Activated naive CD4-positive, alpha-beta T cell treated with anti-CD3 and anti-CD28 coated beads, Interleukin-2, amount 50 U/mL, for 24 hours (primary cell): ENCODE data around the gene AGPAT4.
"Not testable (repeated sequence)": the region's sequence is repeated elsewhere in the genome, so short reads cannot be mapped to it uniquely, and the experiment has no call there.

ENCODE experiments used
- H3K27ac Mint-ChIP-seq: one replicate; pipeline ENCODE4 v1.8.0; 2021; ENCODE audit warnings: mild to moderate bottlenecking, mixed read lengths
- H3K27me3 Mint-ChIP-seq: one replicate; pipeline ENCODE4 v1.8.0; 2021; ENCODE audit warnings: mixed read lengths
- H3K36me3 Mint-ChIP-seq: one replicate; pipeline ENCODE4 v1.8.0; 2021; ENCODE audit warnings: mixed read lengths
- H3K4me1 Mint-ChIP-seq: one replicate; pipeline ENCODE4 v1.8.0; 2021; ENCODE audit warnings: mixed read lengths
- H3K4me3 Mint-ChIP-seq: one replicate; pipeline ENCODE4 v1.8.0; 2021; ENCODE audit warnings: mild to moderate bottlenecking, mixed read lengths
- H3K9me3 Mint-ChIP-seq: one replicate; pipeline ENCODE4 v1.8.0; 2021; ENCODE audit warnings: mixed read lengths

AGPAT4 gene, protein sequence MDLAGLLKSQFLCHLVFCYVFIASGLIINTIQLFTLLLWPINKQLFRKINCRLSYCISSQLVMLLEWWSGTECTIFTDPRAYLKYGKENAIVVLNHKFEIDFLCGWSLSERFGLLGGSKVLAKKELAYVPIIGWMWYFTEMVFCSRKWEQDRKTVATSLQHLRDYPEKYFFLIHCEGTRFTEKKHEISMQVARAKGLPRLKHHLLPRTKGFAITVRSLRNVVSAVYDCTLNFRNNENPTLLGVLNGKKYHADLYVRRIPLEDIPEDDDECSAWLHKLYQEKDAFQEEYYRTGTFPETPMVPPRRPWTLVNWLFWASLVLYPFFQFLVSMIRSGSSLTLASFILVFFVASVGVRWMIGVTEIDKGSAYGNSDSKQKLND

DNA sequence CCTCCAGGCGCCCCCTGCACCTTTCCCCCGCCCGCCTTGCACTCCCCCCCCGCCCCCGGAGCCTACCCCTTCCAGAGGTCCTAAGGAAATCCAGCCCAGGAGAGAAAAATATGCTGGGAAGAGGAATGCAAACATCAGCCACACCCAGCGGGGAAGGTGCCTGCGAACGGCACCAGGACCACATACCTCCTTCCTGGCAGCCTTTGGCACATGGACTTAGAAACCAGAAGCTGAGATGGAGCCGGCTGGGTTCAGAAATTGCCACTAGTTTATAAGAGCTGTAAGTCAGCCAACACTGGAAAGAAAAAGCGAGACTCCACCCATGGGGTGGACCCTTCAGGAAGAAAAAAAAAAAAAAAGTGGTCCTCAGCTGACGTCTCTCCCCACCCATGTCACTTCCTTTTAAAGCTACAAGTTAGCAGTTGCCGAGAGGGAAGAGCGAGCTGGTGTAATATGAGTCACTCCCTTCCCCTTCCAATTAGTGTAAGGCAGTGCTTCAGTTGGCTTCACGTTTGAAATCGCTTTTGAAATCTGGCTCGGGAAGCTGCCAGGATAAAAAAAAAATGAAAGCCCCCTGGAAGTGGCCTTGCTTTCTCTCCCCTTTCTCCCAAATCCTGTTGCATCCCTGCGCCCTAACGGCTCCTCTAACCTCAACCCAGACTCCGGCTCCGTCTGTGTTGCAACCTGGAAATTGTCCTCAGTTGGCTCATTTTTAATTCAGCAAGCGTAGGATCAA lies at the start of gene AGPAT4:
Gene AGPAT4 (minus strand): TSS at position 310 of the 736 bp plus-strand sequence. CDS start 41,848 bp downstream, outside the sequence.
- Mint-ChIP-seq H3K27me3 (peaks cover 2% of the 10 kb centered on the region), H3K9me3 (no peaks in the 10 kb centered on the region), H3K36me3 (no peaks in the 10 kb centered on the region), H3K4me3 (peak within 1 kb of the TSS; percentile 89), H3K4me1 (peaks cover 19% of the 10 kb centered on the region), H3K27ac (peak within 1 kb of the TSS; percentile 85)

DNA sequence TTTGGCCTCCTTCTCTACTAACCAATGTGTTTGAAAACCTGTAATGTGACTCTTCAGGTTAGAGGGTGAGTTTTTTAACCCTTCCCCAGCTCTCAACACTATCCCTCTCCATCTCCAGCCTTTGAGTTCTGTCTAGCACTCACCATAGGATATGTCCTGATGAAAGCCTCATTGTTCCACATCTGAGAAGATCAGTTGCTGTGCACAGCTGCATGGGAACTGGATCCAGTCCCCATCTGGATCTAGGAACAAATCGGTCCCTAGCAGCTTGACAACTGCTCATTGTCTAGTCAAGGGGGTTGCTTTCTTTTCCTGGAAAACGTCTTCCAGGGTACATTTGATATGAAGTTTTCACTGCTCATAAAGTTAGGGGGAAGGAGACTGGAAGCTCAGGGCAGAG lies 45.4 kb upstream of the AGPAT4 start:
- Mint-ChIP-seq H3K27me3 (peaks cover 5% of the 10 kb centered on the region), H3K36me3 (peaks cover 3% of the 10 kb centered on the region), H3K27ac (no peak overlapping the region), H3K9me3 (peaks cover 10% of the 10 kb centered on the region), H3K4me3 (no peak overlapping the region), H3K4me1 (no peaks in the 10 kb centered on the region)

DNA sequence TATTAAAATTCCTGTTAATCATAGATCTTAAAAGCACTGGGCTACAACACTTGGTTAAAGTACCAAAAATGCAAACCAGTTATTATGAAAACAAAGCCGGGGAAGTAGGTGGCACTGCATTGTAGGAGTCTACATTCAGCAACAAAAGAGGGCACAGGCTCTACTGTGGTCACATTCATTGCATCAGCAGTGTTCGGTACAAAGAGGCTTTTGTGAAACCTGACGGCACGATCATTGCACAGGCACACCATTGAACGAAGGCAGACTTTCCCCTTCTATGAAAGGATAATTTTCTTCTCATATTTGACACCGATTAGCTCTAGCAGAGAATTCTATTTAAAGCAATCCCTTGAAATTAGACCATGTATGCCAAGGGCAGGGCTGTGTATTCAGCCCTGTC lies 44.6 kb upstream of the AGPAT4 start:
- Mint-ChIP-seq H3K9me3 (peaks cover 10% of the 10 kb centered on the region), H3K36me3 (peaks cover 3% of the 10 kb centered on the region), H3K4me1 (no peaks in the 10 kb centered on the region), H3K27ac (no peak overlapping the region), H3K27me3 (peaks cover 5% of the 10 kb centered on the region), H3K4me3 (no peak overlapping the region)

DNA sequence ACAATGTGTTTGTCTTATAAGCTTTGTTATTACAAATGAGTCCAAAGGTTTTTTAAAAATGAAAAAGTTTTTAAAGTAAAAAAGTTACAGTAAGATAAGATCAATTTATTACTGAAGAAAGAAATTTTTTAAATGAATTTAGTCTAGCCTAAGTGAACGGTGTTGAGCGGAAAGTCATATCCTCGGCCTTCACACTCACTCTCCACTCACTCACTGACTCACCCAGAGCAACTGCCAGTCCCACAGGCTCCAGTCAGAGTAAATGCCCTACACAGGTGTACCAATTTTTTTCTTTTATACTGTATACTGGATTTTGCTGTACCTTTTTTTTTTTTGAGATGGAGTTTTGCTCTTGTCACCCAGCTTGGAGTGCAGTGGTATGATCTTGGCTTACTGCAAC lies 42.7 kb upstream of the AGPAT4 start:
- no peaks in the 10 kb centered on the region for H3K27me3 Mint-ChIP-seq
- H3K27ac Mint-ChIP-seq = no peak overlapping the region
- no peaks in the 10 kb centered on the region for H3K36me3 Mint-ChIP-seq
- no peak overlapping the region for H3K4me3 Mint-ChIP-seq
- no peaks in the 10 kb centered on the region for H3K4me1 Mint-ChIP-seq
- peaks cover 5% of the 10 kb centered on the region for H3K9me3 Mint-ChIP-seq

DNA sequence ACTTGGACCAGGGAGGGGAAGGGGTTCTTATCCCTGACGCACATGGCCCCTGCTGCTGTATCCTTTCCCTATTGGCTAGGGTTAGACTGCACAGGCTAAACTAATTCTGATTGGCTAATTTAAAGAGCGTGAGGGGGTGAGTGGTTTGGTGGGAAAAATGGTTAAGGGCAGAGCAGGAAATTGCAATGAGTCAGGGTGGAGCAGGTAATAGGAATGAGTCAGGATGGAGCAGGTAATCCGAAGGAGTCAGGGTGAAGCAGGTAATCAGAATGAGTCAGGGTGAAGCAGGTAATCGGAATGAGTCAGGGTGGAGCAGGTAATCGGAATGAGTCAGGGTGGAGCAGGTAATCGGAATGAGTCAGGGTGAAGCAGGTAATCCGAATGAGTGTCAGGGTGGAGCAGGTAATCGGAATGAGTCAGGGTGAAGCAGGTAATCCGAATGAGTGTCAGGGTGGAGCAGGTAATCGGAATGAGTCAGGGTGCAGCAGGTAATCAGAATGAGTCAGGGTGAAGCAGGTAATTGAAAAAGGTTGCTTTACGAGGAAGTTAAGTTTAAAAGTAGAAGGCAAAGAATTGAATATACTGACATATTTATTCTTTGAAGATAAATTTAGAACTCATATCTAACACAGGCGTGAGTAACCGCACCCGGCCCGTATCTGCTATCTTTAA lies 41.5 kb upstream of the AGPAT4 start:
- H3K27ac Mint-ChIP-seq = not testable (repeated sequence)

DNA sequence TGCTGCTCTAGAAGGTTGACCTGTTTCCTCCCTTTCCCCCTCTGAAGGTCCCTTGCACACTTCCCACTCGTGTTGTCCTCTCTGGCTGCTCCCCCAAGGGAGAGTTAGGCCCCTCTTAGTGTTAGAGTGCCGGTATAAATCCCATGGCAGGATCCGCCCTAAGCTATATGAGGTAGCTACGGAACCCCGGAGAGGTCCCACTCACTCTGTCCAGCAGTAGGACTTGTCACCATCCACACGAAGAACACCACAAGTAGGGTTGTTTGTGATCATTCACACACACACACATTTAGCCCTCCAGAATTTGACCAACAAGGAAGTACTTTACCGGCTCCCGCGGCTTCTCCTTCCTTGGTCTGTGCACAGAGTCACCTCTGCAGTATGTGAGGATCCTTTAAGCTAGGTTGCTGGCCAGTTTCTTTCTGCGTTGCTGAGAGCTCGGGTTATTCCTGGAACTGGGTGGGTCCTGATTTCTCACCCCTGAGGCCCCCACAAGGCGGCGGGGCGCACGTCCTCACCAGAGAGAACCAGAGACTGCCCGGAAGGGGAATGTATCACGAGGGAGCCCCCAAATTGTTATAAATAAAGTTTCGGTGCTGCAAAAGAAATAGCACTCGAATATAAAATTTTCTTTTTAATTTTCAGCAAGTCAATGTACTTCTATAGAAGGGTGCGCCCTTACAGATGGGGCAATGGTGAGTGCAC lies 40.8 kb upstream of the AGPAT4 start:
- not testable (repeated sequence) for H3K27ac Mint-ChIP-seq, H3K4me1 Mint-ChIP-seq, H3K36me3 Mint-ChIP-seq, H3K27me3 Mint-ChIP-seq, H3K4me3 Mint-ChIP-seq, H3K9me3 Mint-ChIP-seq

More for the DNA sequence above, 41.5 kb upstream of the AGPAT4 start:
- not testable (repeated sequence) for H3K36me3 Mint-ChIP-seq, H3K4me1 Mint-ChIP-seq, H3K4me3 Mint-ChIP-seq, H3K27me3 Mint-ChIP-seq, H3K9me3 Mint-ChIP-seq

DNA sequence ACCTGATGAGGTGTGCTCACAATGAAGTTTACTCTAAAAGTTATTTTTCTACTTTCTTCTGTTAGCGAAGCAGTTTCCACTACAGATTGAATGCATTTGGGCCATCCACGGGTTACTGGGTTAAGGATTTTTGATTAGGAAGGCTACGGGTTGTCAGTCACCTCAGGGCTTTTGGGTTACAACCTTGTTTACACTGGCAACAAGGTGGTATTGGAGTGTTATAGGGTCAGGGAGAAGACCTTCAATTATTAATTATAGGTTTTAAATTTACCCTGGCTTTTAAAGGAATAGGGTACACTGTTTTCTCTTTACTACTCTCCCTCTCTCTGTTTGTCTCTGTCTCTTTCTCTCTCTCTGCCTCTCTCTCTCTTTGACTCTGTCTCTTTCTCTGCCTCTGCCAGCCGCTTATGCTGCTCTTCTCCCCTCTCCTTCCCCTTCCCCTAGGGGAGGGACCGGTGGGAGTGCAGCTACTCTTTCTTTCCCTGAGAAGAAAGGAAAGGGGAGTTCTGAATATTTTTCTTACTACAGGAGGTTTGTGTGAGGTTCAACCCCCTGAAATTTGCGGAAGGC lies 40.2 kb upstream of the AGPAT4 start:
- Mint-ChIP-seq H3K4me3 (no peak overlapping the region), H3K9me3 (peaks cover 5% of the 10 kb centered on the region), H3K4me1 (no peaks in the 10 kb centered on the region), H3K27ac (no peak overlapping the region), H3K36me3 (no peaks in the 10 kb centered on the region), H3K27me3 (no peaks in the 10 kb centered on the region)

DNA sequence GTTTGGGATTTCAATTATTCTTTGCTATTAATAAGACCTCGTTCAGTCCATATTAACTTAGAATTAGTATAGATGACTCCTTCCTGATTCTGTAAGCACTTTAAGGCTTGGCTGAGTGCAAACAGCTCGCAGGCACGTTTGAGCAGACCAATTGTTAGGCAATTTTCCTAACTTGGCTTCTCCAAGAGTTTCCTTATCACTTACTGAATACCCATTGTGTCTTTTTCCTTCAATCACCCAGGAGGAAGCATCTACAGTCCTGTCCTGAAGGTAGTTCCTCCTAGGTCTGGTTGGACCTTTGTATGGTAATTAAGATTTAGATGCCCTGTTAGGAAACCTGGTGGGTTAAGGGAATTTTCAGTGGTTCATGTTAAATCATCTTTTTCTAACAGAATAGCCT lies 39.6 kb upstream of the AGPAT4 start:
- not testable (repeated sequence) for H3K4me3 Mint-ChIP-seq, H3K4me1 Mint-ChIP-seq, H3K27ac Mint-ChIP-seq, H3K9me3 Mint-ChIP-seq, H3K27me3 Mint-ChIP-seq, H3K36me3 Mint-ChIP-seq

DNA sequence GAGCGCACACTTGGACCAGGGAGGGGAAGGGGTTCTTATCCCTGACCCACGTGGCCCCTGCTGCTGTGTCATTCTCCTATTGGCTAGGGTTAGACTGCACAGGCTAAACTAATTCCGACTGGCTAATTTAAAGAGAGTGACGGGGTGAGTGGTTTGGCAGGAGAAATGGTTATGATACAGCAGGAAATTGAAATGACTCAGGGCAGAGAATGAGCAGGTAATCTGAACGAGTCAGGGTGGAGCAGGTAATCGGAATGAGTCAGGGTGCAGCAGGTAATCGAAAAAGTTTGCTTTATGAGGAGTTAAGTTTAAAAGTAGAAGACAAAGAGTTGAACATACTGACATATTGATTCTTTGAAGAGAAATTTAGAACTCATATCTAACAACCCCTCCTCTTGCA lies 35.9 kb upstream of the AGPAT4 start:
- H3K36me3 Mint-ChIP-seq, H3K4me1 Mint-ChIP-seq, H3K9me3 Mint-ChIP-seq, H3K4me3 Mint-ChIP-seq, H3K27ac Mint-ChIP-seq, H3K27me3 Mint-ChIP-seq: not testable (repeated sequence)

DNA sequence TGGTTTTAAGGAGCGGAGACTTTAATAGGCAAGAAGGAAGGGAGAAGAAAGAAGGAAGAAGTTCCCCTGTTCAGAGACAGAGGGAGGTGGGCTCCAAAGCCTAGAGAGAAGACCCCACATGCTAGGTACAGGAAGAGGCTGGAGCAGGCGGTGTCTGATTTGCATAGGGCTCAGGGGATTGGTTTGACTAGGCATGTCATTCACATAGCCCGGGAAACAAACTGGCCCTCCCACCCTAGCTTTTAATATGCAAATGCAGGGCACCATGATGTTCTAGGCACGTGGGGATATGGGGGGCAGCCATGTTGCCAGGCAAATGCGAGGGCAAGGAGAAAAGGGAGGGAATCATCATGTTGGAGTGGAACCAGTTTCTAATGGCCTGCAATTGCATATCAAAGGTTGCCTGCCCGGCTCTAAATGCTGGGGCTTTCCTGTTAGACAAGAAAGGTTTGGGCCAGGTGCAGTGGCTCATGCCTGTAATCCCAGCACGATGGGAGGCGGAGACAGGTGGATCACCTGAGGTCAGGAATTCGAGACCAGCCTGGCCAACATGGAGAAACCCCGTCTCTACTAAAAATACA lies 34.3 kb upstream of the AGPAT4 start:
- no peak overlapping the region for H3K27ac Mint-ChIP-seq

DNA sequence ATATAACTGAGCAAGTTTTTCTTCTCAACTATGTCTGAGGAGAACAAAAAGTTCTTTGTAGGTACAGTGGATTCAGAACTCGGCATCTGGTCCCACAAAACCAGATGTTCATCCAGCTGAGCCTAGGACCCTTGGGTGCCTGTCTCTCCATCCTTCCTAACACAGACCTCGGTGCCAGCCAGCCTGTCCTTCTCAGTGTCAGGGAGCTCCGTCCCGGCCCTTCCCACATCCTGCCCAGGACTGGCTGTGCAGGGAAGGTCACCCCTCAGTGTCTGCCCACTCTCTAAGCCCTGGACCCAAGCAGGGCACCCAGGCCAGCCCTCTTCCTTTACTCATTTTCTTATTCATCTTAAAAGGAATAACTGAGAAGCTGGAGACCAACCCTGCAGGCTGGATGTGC lies 32.0 kb upstream of the AGPAT4 start:
- Mint-ChIP-seq H3K36me3 (no peaks in the 10 kb centered on the region), H3K4me1 (no peaks in the 10 kb centered on the region), H3K27ac (no peak overlapping the region), H3K27me3 (no peaks in the 10 kb centered on the region), H3K9me3 (no peaks in the 10 kb centered on the region), H3K4me3 (no peak overlapping the region)

More for the DNA sequence above, 34.3 kb upstream of the AGPAT4 start:
- Mint-ChIP-seq H3K4me1 (no peaks in the 10 kb centered on the region), H3K4me3 (no peak overlapping the region), H3K27me3 (no peaks in the 10 kb centered on the region), H3K9me3 (no peaks in the 10 kb centered on the region), H3K36me3 (no peaks in the 10 kb centered on the region)

DNA sequence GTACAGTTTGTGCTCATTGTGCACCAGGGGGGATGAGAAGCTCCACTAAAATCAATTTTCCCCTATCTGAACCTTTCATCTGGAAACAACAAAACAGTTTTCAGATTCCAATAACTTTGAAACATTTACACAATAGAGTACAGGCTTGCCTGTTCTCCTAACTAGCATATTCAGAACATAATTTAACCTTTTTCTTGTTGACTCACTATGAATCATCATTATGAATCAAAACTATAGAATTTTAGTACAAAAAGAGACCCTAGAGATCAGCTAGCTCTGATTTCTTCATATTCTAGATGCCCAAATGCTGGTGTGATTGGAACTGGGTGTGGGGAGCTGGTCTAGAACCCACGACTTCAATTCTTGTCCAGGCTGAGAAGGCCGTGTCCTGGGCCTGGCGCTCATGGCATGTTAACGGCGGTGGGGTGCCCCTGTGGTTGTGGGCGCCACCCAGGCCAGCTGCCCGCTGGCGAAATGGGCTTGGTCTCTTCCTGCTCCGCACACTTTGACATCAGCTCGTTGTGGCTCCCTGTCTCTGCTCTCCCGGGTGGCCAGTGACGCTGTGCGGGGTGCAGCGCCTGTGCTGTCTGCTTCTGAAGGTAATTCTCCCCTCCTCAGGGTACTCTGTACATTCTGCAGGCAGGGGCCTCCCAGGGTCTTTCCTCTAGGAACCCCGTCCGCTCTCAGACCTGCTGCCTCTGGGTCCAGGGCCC lies 29.9 kb upstream of the AGPAT4 start:
- no peaks in the 10 kb centered on the region for H3K36me3 Mint-ChIP-seq
- H3K4me1 Mint-ChIP-seq = no peaks in the 10 kb centered on the region
- H3K27me3 Mint-ChIP-seq = no peaks in the 10 kb centered on the region
- no peak overlapping the region for H3K27ac Mint-ChIP-seq
- no peaks in the 10 kb centered on the region for H3K9me3 Mint-ChIP-seq
- no peak overlapping the region for H3K4me3 Mint-ChIP-seq

DNA sequence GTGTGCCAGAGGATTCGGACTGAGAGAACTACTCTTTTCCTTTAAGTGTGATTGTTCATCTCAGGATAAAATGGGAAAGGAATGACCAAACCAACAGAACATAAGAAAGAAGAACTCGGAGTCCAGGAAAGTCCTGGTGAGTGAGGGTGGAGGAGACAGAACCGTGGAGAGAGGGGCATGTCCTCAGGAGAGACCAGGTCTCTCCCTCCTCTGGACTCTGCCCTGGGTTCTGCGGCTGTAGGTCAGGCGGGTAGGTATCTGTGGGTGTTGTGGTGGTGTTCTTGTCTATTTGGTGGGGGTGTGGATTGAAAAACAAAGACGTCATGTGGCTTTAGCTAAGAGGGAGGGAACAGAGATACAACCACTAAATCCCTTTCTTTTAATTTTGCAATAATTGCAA lies 29.1 kb upstream of the AGPAT4 start:
- H3K36me3 Mint-ChIP-seq = no peaks in the 10 kb centered on the region
- no peaks in the 10 kb centered on the region for H3K4me1 Mint-ChIP-seq

DNA sequence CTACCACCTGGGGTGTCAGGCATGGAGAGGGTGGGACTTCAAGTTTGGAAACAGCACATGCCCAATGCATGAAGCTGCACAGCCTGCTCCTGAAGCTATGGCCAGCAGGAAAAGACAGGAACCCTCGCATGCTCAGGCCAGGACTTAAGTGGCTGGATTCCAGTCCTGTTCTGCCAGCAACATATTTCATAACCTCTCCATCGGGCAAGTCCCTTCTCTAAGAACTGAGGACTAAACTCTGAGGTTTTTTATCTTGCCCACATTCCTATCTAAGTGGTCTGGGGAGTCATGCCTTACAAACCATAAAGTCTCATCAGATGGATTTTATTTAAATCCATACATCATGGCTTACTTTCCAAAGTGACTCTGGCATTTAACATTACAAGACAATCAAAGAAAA lies 27.5 kb upstream of the AGPAT4 start:
- Mint-ChIP-seq H3K27ac (no peak overlapping the region), H3K36me3 (no peaks in the 10 kb centered on the region), H3K4me1 (no peaks in the 10 kb centered on the region), H3K4me3 (no peak overlapping the region), H3K9me3 (no peaks in the 10 kb centered on the region), H3K27me3 (no peaks in the 10 kb centered on the region)

More for the DNA sequence above, 29.1 kb upstream of the AGPAT4 start:
- no peak overlapping the region for H3K27ac Mint-ChIP-seq
- no peaks in the 10 kb centered on the region for H3K9me3 Mint-ChIP-seq
- no peaks in the 10 kb centered on the region for H3K27me3 Mint-ChIP-seq
- H3K4me3 Mint-ChIP-seq = no peak overlapping the region
